LoVo (cell line): ENCODE measurements around the gene SIGLEC14.
"Not testable (repeated sequence)": the region's sequence is repeated elsewhere in the genome, so short reads cannot be mapped to it uniquely, and the experiment has no call there.

ENCODE experiments used
- DNase-seq: peaks from one replicate; pipeline ENCODE4 v3.0.0-alpha.2; 2016; ENCODE audit warnings: low spot score

SIGLEC14 gene, protein sequence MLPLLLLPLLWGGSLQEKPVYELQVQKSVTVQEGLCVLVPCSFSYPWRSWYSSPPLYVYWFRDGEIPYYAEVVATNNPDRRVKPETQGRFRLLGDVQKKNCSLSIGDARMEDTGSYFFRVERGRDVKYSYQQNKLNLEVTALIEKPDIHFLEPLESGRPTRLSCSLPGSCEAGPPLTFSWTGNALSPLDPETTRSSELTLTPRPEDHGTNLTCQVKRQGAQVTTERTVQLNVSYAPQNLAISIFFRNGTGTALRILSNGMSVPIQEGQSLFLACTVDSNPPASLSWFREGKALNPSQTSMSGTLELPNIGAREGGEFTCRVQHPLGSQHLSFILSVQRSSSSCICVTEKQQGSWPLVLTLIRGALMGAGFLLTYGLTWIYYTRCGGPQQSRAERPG

GRCh38 chr19:51646730-51647129 lies at the start of gene SIGLEC14:
TSS of gene SIGLEC14 (minus strand) at chr19:51646825. CDS start at chr19:51646759, 66 bp downstream.
- not testable (repeated sequence) for DNase-seq

- DNase-seq, result no peak
These were observed 49.2 kb upstream of the SIGLEC14 start for GRCh38 chr19:51695702-51696315.

GRCh38 chr19:51695088-51695487 lies 48.5 kb upstream of the SIGLEC14 start:
- DNase-seq, result no peak

DNA sequence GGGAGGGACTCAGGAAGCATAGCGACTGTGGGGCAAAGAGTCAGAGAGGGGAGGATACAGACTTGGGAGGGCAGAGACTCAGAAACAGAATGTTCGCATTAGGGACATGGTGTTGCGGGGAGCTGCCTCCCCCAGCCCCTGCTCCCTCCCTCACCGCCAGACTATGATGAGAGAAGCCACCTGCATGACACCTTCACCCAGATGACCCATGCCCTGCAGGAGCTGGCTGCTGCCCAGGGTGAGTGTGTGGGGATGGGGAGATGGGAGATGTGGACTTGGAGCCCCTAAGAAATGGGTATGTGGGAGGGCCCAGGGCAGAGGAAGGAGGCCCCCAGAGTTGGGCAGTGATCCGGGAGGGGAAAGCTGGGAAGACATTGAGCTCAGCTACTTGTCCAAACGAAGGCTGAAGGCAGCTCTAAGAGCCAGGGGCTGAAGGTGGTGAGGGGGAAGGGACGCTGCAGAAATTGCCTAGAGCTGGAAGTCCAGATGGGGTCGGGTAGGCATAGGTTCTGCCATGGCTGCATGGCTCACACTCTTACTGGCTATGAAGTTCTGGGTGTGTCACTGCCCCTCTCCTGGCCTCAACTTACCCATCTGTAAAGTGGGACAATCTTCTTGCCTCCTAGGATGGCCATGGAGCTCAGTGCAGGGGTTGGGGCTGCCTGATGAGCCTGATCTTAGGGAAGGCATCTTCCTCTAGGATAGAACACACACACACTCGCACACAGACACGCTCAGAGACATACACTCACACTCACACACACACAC lies 47.9 kb upstream of the SIGLEC14 start:
- no peak for DNase-seq

- no peak for DNase-seq
These were observed 47.2 kb upstream of the SIGLEC14 start for GRCh38 chr19:51693819-51694218.

DNA sequence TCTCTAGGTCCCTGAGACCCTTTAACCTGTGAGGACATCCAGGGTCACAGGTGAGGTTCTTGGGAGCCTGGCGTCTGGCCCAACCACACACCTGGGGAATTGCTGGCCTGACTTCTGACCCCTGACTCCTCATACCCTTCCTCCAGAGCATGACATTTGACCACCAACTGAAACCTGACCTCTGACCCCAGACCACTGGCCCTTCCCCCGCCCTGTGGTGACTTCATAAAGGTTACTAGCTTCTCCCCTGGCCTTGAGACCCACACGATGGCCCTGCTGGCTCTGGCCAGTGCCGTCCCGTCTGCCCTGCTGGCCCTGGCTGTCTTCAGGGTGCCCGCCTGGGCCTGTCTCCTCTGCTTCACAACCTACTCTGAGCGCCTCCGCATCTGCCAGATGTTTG lies 46.6 kb upstream of the SIGLEC14 start, which contains the start of gene SPACA6:
Gene SPACA6, plus strand, starts transcription at position 71 of the 400 bp plus-strand sequence. Its CDS starts 197 bp downstream, at position 268.
- DNase-seq, result no peak

GRCh38 chr19:51692468-51692867 lies 45.8 kb upstream of the SIGLEC14 start:
- DNase-seq, result no peak

- no peak for DNase-seq
These were observed 45.2 kb upstream of the SIGLEC14 start for GRCh38 chr19:51691584-51692428.

DNA sequence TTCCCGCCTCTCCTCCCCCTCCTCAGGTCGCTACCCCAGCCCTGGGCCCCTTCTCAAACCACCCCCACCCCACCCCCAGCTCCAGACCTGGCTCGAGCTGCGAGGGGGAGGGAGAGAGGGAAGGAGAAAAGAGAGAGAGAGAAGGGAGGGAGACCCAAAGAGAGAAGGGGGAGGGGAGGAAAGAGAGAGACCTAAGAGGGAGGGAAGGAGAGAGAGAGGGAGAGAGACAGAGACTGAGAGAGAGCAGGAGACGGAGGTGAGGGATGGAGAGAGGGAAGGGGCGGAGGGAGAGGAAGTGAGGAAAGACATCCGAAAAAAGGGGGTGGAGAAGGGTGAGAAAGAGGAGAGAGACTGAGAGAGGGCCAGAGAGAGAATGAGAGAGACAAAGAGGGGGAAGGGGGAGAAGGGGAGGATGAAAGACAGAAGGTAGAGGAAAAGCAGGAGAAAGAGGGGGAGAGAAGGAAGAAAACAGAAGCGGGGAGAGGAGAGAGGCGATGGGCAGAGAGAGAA lies 44.5 kb upstream of the SIGLEC14 start:
- no peak for DNase-seq

GRCh38 chr19:51690454-51691073 lies 43.9 kb upstream of the SIGLEC14 start:
- no peak for DNase-seq

DNA sequence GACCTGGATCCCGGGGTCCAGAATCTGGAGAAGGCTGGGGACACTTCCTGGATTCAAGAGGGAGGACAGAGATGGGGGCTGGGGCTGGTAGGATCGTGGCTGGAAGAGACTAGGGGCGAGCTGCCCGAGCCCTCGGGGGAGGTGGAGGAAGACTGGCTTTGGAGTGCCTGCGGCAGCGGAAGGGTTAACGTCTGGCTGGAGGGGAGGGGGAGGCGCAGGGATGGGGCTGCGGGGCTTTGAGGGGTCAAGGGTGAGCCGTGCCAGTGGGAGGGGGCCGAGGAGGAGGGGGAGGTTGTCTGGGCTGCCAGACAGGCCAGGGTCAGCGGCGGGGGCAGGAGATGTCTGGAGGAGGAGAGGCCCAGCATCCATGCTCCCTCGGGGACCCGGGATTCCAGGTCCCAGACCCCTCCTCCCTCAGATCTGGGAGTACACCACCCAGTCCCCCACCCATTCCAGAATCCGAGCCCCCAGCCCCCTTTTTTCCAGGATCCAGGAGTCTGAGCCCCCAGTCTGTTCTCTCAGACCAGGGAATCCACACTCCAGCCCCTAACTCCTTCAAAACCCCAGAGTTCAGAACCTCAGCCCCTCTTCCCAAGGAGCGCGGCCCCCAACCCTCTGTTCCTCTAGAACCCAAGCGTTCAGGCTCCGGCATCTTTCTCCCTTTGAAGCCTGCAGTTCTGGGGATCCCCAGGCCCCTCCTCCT lies 43.3 kb upstream of the SIGLEC14 start:
- no peak for DNase-seq

DNA sequence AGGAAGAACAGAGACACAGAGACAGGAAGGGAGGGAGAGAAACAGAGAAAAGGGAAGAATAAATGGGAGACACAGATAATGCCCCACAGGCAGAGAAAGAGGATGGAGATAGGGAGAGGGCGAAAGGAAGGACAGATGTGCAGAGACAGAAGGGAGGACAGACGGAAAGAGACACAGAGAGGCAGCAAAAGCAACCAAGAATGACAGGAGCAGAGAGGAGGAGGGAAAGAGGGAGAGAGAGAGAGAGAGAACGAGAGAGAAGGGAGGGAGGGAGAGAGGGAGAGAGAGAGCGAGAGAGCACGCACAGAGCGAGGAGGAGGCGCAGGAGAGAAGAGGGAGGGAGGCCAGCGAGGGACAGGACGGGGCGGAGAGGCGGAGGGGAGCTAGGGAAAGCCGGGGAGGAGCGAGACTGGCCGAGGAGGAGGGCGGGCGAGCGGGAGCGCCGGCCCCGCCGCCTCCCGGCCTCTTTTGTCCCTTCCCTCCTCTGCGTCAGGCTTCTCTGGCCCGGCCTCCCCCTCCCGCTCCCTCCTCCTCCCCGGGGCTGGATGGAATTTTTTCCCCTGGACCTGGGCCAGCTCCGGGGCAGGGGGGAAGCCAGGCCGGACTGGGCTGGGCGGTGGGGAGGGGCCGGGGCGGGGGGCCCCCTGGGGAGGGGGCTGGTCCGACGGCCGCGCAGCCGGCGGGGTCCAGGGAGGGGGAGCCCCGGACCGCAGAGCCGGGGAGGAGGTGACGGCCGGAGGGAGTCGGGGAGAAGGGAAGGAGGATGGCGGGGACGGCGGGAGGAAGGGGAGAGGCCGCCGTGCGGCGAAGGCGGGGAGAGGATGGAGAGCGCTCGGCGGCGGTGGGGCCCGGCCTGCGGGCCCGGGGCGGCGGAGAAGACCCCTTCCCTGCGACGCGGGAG lies 42.3 kb upstream of the SIGLEC14 start:
- DNase-seq, result no peak

DNA sequence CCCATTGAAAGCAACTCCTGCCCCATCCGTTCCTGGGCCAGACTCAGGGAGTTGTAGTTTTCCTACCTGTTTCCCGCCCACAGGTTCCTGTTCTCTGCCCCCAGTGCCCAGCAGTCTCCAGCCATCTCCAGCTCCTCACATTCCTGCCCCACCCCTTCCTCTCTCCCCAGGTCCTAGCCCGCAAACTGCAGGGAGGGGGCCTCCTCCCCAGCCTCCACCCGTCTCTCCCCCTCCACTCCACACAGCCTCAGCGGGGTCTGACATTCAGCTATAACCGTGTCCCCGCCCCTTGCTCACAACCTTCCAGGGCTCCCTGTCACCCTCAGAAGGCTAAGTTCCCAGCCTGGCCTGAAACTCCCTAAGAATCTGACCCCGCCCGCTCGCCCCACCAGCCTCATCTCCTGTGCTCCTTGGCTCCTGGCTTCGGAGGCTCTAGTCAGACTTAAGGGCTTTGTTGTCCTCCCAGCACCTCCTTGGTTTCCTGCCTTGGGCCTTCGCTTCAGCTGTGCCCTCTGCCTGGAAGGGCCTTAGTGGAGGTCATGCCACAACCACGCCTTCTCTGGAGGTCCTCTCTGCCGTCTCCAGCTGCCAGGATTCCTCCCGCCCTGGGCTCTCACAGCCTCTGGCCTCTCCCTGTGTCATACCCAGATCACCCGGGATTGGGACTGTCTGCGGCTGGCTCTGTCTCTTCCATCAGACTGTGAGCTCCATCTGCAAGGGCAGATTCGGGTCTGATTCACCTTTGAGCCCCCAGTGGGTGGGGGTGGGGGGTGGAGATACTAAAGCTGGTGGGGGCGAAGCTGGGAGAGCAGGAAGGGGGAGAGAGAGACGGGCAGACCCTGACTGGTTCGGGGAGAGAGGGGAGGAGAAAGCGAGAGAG lies 41.4 kb upstream of the SIGLEC14 start:
- no peak for DNase-seq

- DNase-seq, result no peak
These were observed 39.5 kb upstream of the SIGLEC14 start for GRCh38 chr19:51686171-51686570.

GRCh38 chr19:51681286-51681941 lies 34.8 kb upstream of the SIGLEC14 start:
- DNase-seq, result no peak

GRCh38 chr19:51680474-51680873 lies 33.8 kb upstream of the SIGLEC14 start:
- no peak for DNase-seq

DNA sequence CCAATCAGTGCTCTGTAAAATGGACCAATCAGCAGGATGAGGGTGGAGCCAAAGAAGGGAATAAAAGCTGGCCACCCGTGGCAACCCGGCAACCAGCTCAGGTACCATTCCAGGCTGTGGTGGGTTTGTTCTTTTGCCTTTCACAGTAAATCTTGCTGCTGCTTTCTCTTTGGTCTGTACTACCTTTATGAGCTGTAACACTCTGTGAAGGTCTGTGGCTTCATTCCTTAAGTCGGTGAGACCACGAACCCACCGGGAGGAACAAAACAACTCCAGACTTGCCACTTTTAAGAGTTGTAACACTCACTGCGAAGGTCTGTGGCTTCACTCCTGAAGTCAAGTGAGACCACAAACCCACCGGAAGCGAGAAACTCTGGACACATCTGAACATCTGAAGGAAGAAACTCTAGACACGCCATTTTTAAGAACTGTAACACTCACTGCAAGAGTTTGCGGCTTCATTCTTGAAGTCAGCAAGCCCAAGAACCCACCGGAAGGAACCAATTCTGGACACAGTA lies 30.0 kb upstream of the SIGLEC14 start:
- no peak for DNase-seq
